ENCODE measurements around the gene PPIP5K2. TPM values are rescaled to one million over a fixed set of nuclear protein-coding genes. Genes with fewer than 3 reads are reported as not detected.

PPIP5K2 gene
- total RNA-seq, 4 donors from 2014 or later = 21.0 to 57.0 (median 27.0) TPM

DNA sequence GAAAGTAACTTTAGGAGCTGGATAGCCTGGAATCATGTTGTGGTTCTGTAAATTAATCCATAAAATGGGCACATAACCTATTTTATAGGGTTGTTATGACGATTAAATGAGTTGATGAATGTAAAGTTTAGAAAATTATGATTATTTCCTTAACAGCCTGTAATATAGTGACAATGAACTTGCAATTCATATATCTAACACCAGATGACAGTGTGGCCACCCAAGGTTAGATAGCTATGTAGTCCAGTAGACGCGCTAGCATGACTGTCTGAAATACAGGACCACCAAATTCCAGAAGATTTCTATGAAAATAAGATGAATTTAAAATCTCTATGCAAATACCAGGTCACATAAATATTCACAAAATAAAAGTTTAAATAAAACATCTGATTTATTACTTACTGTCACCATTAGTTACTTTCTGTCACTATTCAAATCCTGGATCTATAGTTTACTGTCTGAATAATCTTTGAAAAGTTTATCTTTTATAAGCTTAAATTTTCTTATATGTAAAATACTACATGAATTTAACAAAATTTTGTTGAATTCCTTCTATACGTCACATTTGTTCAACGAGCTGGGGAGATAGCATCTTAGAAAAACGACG lies 112.4 kb downstream of the PPIP5K2 start:
- DNase-seq (ENCODE audit: low spot score in 2 of 2) = no peak
- Histone ChIP-seq H3K4me1 (no peaks in the 10 kb centered on the region), H3K27me3 (no peaks in the 10 kb centered on the region), H3K36me3 (no peaks in the 10 kb centered on the region), H3K9me3 (no peaks in the 10 kb centered on the region), H3K27ac (no peak overlapping the region), H3K4me3 (no peak overlapping the region)
- TF ChIP-seq, protein P1, sequence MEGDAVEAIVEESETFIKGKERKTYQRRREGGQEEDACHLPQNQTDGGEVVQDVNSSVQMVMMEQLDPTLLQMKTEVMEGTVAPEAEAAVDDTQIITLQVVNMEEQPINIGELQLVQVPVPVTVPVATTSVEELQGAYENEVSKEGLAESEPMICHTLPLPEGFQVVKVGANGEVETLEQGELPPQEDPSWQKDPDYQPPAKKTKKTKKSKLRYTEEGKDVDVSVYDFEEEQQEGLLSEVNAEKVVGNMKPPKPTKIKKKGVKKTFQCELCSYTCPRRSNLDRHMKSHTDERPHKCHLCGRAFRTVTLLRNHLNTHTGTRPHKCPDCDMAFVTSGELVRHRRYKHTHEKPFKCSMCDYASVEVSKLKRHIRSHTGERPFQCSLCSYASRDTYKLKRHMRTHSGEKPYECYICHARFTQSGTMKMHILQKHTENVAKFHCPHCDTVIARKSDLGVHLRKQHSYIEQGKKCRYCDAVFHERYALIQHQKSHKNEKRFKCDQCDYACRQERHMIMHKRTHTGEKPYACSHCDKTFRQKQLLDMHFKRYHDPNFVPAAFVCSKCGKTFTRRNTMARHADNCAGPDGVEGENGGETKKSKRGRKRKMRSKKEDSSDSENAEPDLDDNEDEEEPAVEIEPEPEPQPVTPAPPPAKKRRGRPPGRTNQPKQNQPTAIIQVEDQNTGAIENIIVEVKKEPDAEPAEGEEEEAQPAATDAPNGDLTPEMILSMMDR (IDR thresholded peaks at IDR 0.05) = peak; percentile 25 to 33
- no peak for TF ChIP-seq POLR2A (IDR thresholded peaks at IDR 0.05)
- WGBS = 80% methylated on average over 7 of the region's 7 CpGs

DNA sequence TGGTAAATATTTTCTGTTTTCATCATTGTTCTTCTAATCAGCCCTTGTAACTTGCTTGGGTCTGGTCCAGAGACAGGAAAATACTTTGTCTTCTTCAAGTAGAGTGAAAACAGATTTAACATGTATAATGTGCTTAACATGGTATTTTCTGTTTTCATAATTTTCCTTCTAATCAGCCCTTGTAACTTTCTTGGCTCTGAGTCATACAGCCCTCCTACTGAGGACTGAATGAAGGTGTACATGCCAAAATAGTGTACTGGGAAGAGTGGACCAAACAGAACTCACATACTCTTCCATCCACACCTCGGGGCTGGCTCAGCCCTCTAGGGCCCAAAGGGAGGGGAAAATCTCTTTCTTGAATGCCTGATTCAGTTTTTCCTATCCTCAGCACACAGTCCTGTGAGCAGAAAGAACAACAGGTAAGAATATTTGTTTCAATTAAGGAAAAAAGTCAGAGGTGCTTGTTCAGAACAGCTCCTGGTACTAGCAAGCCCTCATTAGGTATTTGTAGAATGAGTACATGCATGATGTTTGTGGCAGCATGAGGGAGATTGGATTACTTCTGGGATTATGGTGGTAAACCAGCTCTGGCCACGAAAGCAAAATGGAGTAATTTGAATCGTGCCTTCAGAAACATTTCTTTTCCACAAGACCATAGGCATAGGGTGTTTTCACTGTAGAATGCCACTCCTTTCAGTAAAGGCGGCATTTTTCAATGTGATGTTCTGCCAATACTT lies 114.3 kb downstream of the PPIP5K2 start:
- no peak for DNase-seq (ENCODE audit: low spot score in 2 of 2)
- Histone ChIP-seq H3K9me3 (no peaks in the 10 kb centered on the region), H3K4me3 (no peak overlapping the region), H3K4me1 (no peaks in the 10 kb centered on the region), H3K27me3 (no peaks in the 10 kb centered on the region), H3K27ac (no peak overlapping the region), H3K36me3 (no peaks in the 10 kb centered on the region)
- 81% methylated on average over 4 of the region's 4 CpGs for WGBS
- TF ChIP-seq, protein P1 (IDR thresholded peaks at IDR 0.05) = no peak
- no peak for TF ChIP-seq POLR2AphosphoS5 (IDR thresholded peaks at IDR 0.05)
- no peak for TF ChIP-seq POLR2A (IDR thresholded peaks at IDR 0.05)
- TF ChIP-seq EP300 (IDR thresholded peaks at IDR 0.05) = no peak

DNA sequence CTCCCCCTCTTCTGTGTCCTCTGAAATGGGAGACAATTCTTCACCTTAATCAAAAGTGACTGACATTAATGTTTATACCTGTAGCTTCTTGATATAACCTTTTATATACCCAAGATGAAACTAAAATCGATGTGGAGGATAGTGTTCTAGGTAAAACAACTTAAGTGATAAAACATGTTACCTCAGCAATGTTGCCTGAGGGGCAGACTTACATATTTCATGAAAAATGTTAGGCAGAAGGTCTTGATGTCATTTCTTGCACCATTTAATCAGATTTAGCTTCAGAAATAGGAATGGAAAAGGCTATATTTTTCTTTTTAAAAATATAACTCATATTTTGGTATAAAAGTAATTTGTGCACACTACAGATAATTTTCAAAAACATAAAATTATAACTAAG lies 115.8 kb downstream of the PPIP5K2 start:
- no peak for DNase-seq (ENCODE audit: low spot score in 2 of 2)
- H3K9me3 ChIP-seq = no peaks in the 10 kb centered on the region
- WGBS = 39% methylated on average over 1 of the region's 1 CpG
- no peak overlapping the region for H3K27ac ChIP-seq
- H3K4me1 ChIP-seq = no peaks in the 10 kb centered on the region
- H3K36me3 ChIP-seq = no peaks in the 10 kb centered on the region
- H3K27me3 ChIP-seq = no peaks in the 10 kb centered on the region
- no peak overlapping the region for H3K4me3 ChIP-seq
- TF ChIP-seq POLR2AphosphoS5 (IDR thresholded peaks at IDR 0.05) (no peak), EP300 (IDR thresholded peaks at IDR 0.05) (no peak), POLR2A (IDR thresholded peaks at IDR 0.05) (no peak)
- TF ChIP-seq, protein P1 (IDR thresholded peaks at IDR 0.05) = no peak

DNA sequence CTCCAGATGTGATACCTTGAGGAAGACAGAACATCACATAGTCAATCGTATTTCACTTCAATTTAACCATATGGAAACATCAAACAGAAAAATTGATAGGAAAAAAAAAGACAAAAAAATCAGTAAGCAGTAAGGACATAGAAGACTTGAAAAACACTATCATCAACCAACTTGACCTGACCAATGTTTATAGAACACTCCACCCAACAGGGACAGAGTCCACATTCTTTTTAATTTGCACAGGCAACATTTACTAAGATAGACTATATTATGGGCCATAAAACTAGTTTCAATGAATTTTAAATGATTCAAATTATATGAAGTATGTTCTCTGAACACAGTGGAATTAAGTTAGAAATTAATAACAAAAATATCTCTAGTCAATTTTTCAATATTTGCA lies 117.7 kb downstream of the PPIP5K2 start:
- H3K4me1 ChIP-seq = no peaks in the 10 kb centered on the region
- H3K27ac ChIP-seq = no peak overlapping the region
- 79% methylated on average over 1 of the region's 1 CpG for WGBS
- H3K4me3 ChIP-seq = no peak overlapping the region
- H3K36me3 ChIP-seq = no peaks in the 10 kb centered on the region
- no peaks in the 10 kb centered on the region for H3K9me3 ChIP-seq
- no peak for TF ChIP-seq POLR2AphosphoS5 (IDR thresholded peaks at IDR 0.05)
- TF ChIP-seq, protein P1 (IDR thresholded peaks at IDR 0.05) = no peak
- no peaks in the 10 kb centered on the region for H3K27me3 ChIP-seq
- no peak for DNase-seq (ENCODE audit: low spot score in 2 of 2)

DNA sequence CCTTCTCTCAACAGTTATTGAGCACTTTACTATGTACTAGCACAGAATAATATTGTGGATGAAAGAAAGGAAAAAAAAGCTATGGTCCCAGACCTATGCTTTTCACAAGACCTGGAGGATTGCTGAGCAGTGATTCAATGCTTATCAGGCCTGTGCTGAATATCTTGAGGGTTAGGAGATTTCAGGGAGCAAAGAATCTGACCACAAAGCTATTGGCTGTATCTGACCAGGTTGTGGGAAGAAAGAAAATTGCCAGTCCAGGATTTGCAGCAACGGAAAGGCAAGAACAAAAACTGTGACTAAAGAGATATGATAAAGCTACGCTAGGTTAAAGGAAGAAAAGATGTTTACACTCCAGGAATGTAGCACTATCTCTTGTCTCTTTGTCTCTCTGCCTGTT lies 123.6 kb downstream of the PPIP5K2 start:
- Histone ChIP-seq H3K36me3 (no peaks in the 10 kb centered on the region), H3K27me3 (no peaks in the 10 kb centered on the region), H3K27ac (no peak overlapping the region), H3K4me1 (no peaks in the 10 kb centered on the region), H3K4me3 (no peak overlapping the region), H3K9me3 (no peaks in the 10 kb centered on the region)
- TF ChIP-seq POLR2AphosphoS5 (IDR thresholded peaks at IDR 0.05) (no peak), POLR2A (IDR thresholded peaks at IDR 0.05) (no peak), EP300 (IDR thresholded peaks at IDR 0.05) (no peak)
- TF ChIP-seq, protein P1 (IDR thresholded peaks at IDR 0.05) = no peak
- DNase-seq (ENCODE audit: low spot score in 2 of 2) = no peak
- 78% methylated on average over 2 of the region's 2 CpGs for WGBS

All from suprapubic skin (tissue), 4 donors.